Measurements from ENCODE around the gene CAPN2.

CAPN2 gene

GRCh38 chr1:223748405-223748772 lies 36.0 kb downstream of the CAPN2 start:
- no peak for TF ChIP-seq ZFX (IDR thresholded peaks at IDR 0.05)
- TF ChIP-seq, protein P1, sequence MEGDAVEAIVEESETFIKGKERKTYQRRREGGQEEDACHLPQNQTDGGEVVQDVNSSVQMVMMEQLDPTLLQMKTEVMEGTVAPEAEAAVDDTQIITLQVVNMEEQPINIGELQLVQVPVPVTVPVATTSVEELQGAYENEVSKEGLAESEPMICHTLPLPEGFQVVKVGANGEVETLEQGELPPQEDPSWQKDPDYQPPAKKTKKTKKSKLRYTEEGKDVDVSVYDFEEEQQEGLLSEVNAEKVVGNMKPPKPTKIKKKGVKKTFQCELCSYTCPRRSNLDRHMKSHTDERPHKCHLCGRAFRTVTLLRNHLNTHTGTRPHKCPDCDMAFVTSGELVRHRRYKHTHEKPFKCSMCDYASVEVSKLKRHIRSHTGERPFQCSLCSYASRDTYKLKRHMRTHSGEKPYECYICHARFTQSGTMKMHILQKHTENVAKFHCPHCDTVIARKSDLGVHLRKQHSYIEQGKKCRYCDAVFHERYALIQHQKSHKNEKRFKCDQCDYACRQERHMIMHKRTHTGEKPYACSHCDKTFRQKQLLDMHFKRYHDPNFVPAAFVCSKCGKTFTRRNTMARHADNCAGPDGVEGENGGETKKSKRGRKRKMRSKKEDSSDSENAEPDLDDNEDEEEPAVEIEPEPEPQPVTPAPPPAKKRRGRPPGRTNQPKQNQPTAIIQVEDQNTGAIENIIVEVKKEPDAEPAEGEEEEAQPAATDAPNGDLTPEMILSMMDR (conservative IDR thresholded peaks at IDR 0.05): no peak
- peak overlapping the region; percentile 50 for H3K27ac ChIP-seq

DNA sequence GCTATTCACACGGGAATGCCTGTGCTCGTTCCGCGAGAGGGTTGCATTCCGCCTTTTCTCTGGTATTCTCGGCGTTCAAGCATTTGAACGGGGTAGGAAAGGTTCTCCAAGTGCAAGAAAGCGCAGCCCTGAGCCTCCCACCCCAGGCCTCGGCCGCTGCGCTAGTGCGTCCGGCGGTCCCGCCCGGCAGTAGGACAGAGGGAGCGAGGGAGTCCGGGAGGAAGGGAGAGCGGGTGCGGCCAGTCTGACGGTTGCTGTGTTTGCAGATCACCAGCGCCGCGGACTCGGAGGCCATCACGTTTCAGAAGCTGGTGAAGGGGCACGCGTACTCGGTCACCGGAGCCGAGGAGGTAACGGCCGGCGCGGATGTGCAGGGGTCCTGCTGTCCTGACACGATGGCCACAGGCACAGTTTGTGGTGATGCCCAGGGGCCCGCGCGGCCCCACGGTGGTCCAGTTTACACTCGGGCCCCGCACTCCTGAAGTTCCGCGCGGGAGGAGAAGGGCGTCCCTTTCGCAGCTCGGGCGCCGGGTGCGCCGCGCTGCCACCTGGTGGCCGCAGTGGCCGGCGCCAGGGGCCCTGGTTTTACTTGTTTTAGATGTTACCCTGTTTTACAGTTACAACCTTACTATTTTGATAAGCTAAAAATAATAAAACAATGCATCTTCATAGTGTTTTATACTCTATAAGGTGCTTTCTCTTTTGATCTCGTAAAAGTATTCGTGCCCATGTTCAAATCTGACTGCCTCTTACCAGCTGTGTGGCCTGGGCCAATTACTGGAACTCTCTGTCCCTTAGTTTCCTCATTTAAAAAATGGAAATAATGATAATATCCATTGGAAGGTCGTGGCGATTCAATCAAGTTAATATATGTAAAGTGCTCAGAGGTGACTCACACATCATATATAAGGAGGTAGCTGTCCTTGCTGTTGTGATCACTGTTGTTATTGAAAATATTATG lies 36.7 kb downstream of the CAPN2 start:
- H3K27ac ChIP-seq: peak overlapping the region; percentile 50
- TF ChIP-seq ZFX (IDR thresholded peaks at IDR 0.05): no peak
- TF ChIP-seq, protein P1 (conservative IDR thresholded peaks at IDR 0.05): peak; percentile 99

DNA sequence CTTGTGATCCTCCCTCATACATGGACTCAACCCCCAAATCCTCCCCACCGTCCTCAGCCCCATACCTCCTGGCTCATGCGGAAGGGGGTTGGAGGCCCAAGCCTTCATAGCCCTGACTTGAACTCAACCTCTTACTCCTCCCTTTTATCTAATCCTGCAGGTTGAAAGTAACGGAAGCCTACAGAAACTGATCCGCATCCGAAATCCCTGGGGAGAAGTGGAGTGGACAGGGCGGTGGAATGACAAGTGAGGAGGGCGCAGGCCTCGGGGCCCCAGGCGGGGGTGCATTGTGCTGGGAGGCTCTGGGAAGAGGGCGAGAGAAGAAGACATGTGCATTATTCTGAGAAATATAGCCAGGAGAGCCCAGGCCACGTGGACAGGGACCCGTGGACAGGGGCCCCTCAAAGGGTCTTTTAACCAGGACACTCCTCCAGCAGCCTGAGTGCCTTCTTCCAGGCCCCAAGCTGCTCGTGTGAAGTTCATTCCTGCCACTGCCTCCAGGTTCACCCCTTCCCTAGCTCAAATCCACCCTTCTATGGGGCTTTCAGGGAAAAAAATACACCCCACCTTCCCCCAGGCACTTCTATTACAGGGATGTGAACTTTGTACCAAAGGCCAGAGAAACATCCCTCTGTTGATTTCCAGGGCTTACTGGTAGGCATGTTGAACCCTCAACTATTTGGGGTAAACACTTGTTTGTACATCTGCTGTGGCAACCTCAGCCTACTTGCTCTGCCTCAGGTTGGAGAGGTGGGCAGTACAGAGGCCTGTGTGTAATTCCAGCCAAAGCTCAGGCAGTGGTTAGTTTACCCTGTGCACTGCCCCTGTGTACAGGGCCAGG lies 38.6 kb downstream of the CAPN2 start:
- no peak for TF ChIP-seq ZFX (IDR thresholded peaks at IDR 0.05)
- TF ChIP-seq, protein P1 (conservative IDR thresholded peaks at IDR 0.05): no peak
- H3K27ac ChIP-seq: no peak overlapping the region

DNA sequence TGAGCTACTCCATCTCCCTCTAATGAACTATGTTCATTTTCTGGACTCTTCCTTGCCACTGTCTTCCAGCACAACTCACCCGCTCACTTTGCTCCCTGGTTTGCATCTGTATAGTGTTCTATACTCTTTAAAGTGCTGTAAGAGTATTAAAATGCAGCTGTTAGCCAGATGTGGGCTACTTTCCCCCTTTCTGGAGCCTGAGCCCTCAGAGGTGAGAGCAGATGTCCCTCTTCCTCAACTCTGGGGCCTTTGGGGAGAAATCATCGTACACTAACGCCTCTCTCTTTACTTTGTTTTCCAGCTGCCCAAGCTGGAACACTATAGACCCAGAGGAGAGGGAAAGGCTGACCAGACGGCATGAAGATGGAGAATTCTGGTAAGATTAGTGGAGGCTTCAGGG lies 39.4 kb downstream of the CAPN2 start:
- TF ChIP-seq, protein P1 (conservative IDR thresholded peaks at IDR 0.05): no peak
- no peak for TF ChIP-seq ZFX (IDR thresholded peaks at IDR 0.05)
- H3K27ac ChIP-seq: no peak overlapping the region

GRCh38 chr1:223752721-223753515 lies 40.6 kb downstream of the CAPN2 start:
- TF ChIP-seq ZFX (IDR thresholded peaks at IDR 0.05): no peak
- TF ChIP-seq, protein P1 (conservative IDR thresholded peaks at IDR 0.05): no peak
- no peak overlapping the region for H3K27ac ChIP-seq

- TF ChIP-seq, protein P1 (conservative IDR thresholded peaks at IDR 0.05): no peak
- TF ChIP-seq ZFX (IDR thresholded peaks at IDR 0.05): no peak
- H3K27ac ChIP-seq: no peak overlapping the region
Measured at GRCh38 chr1:223754681-223755431, 42.5 kb downstream of the CAPN2 start.

All from C4-2B (cell line).